Chondrocyte (in vitro differentiated cells): Measurements from ENCODE around the gene SPTLC3. TPM values are rescaled to one million over a fixed set of nuclear protein-coding genes. Genes with fewer than 3 reads are reported as not detected.

Source experiments
- DNase-seq: peaks from one replicate; pipeline ENCODE4 v3.0.0; 2021; ENCODE audit warnings: mixed read lengths, low spot score
- H3K27ac Mint-ChIP-seq: one replicate; pipeline ENCODE4 v1.8.0; 2021; ENCODE audit warnings: mild to moderate bottlenecking, moderate library complexity, mixed read lengths; ENCODE audit not compliant: unreplicated experiment
- H3K27me3 Mint-ChIP-seq: 2 replicates; pipeline ENCODE4 v1.8.0; 2021; ENCODE audit warnings: low read depth, mixed read lengths
- H3K36me3 Mint-ChIP-seq: 2 replicates; pipeline ENCODE4 v1.8.0; 2021; ENCODE audit warnings: low read depth, mixed read lengths
- H3K4me1 Mint-ChIP-seq: 2 replicates; pipeline ENCODE4 v1.8.0; 2021; ENCODE audit warnings: low read depth, mild to moderate bottlenecking, mixed read lengths
- H3K4me3 Mint-ChIP-seq: one replicate; pipeline ENCODE4 v1.8.0; 2021; ENCODE audit warnings: mild to moderate bottlenecking, moderate library complexity, mixed read lengths; ENCODE audit not compliant: unreplicated experiment
- H3K9me3 Mint-ChIP-seq: 2 replicates; pipeline ENCODE4 v1.8.0; 2021; ENCODE audit warnings: low read depth, mixed read lengths
- total RNA-seq: library from RNA; stranded (reverse); gene quantifications from 3 replicates; pipeline ENCODE4 v1.2.1, GENCODE V29; 2021
- TF ChIP-seq, protein P1 (sequence below): fragments of 200-600 bp; sonication (generic); IDR thresholded peaks from 2 replicates; pipeline ENCODE4 v1.5.0; 2021; ENCODE audit warnings: antibody characterized with exemption, mild to moderate bottlenecking, moderate library complexity

Gene SPTLC3
- total RNA-seq, 1 donor from 2014 or later: 5.0 TPM

DNA sequence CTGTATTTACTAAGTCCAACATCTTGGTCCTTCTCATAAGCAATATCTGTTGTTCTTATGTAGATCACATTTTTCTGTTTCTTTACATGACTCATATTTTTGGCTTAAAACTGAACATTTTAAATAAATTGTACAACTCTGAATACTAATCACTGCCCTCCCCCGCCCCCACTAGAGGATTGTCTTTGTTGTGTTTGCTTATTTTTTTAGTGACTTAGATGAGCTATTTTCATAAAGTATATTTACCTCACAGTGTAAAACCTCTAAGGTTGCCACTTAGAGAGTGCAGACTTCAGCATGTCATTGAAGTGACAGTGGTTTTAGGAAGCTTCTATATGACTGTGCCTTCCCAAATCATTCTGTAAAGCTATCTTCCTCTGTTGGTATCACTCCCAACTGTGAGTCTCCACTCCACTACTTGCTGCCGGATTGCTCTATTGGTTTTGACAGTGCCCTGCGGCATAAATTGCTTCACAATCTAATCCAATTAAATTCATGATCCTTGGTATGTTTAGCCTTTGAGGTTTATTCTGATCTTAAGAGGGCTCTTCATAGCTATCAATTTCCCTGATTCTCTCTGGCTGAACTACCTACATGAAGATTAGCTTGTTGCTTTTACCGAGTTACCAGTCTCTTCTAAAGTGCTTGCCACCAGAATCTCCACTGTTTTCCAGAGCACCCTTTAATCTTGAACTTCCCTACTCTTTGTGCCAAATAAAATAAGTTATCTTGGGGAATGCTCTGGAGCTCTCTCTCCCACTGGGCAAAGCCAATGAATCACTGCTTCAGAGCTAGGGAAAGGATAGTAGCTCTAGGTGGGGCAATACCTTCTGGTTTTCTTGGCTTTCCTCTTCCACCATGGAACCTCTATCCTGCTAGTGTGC, 33.0 kb downstream of the SPTLC3 start:
- Mint-ChIP-seq H3K4me3 (no peak overlapping the region), H3K4me1 (peaks cover 13% of the 10 kb centered on the region), H3K27ac (no peak overlapping the region), H3K27me3 (no peaks in the 10 kb centered on the region), H3K9me3 (peaks cover 4% of the 10 kb centered on the region), H3K36me3 (peaks cover 1% of the 10 kb centered on the region)
- DNase-seq: no peak
- TF ChIP-seq, protein P1, sequence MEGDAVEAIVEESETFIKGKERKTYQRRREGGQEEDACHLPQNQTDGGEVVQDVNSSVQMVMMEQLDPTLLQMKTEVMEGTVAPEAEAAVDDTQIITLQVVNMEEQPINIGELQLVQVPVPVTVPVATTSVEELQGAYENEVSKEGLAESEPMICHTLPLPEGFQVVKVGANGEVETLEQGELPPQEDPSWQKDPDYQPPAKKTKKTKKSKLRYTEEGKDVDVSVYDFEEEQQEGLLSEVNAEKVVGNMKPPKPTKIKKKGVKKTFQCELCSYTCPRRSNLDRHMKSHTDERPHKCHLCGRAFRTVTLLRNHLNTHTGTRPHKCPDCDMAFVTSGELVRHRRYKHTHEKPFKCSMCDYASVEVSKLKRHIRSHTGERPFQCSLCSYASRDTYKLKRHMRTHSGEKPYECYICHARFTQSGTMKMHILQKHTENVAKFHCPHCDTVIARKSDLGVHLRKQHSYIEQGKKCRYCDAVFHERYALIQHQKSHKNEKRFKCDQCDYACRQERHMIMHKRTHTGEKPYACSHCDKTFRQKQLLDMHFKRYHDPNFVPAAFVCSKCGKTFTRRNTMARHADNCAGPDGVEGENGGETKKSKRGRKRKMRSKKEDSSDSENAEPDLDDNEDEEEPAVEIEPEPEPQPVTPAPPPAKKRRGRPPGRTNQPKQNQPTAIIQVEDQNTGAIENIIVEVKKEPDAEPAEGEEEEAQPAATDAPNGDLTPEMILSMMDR: no peak

DNA sequence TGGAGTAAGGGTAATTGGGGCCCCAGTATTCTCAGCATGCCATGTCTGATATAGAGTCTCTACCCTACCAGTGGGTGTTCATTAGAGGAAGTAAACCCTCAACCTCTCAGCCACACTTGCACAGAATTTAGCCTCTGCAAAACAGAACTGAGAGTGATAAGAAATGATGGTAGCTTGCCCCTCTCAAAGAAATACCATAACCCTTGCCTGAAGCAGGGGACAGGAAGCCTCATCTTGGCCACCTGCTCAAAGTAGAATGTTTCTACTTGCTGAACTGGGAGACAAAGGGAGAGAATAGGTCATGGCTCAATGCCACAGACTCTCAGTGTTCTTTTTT, 33.7 kb downstream of the SPTLC3 start:
- Mint-ChIP-seq H3K4me3 (no peak overlapping the region), H3K27me3 (no peaks in the 10 kb centered on the region), H3K36me3 (peaks cover 1% of the 10 kb centered on the region), H3K27ac (no peak overlapping the region), H3K9me3 (no peaks in the 10 kb centered on the region), H3K4me1 (peaks cover 13% of the 10 kb centered on the region)
- TF ChIP-seq, protein P1: no peak
- no peak for DNase-seq

DNA sequence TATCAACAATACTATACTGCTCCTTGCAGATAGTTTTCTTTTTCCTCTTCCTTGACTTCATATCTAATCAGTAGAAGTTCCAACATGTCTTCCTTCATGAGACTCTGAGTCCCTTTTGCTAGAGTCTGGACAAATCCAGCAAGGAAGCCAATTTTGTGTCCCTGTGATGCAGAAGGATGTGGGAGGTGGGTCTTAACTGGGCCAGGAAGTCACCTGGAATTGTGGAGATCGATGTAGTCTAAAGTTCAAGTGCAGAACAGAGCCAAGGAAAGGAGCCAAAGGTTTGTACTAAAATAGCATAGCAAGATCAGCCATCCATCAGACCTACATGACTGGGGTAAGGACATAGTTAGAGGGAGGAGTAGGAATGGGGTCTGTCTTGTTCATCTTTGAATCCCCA, 37.6 kb downstream of the SPTLC3 start:
- H3K4me3 Mint-ChIP-seq: no peak overlapping the region
- DNase-seq: no peak
- H3K9me3 Mint-ChIP-seq: peaks cover 2% of the 10 kb centered on the region
- TF ChIP-seq, protein P1: no peak
- H3K27me3 Mint-ChIP-seq: no peaks in the 10 kb centered on the region
- peaks cover 12% of the 10 kb centered on the region for H3K4me1 Mint-ChIP-seq
- peaks cover 11% of the 10 kb centered on the region for H3K36me3 Mint-ChIP-seq
- H3K27ac Mint-ChIP-seq: no peak overlapping the region

DNA sequence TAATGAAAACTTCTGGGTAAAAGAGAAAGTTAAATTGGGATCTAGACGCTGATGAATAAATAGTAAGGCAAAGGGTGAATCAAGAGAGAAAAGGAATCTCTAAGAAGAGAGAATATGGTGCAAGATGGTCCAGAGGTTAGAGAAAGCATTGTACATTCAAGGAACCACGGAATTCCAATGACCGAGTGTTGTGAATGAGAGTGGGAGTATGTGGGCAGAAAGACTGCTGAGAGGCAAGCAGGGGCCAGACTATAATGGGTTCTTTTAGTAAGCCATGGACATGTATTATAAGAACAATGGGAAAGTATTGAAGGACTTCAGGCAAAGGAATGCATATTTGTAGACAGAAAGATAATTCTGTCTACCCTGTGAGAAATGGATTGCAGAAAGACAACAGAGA, 45.2 kb downstream of the SPTLC3 start:
- H3K9me3 Mint-ChIP-seq: peaks cover 2% of the 10 kb centered on the region
- DNase-seq: no peak
- TF ChIP-seq, protein P1: no peak
- no peak overlapping the region for H3K4me3 Mint-ChIP-seq
- peaks cover 12% of the 10 kb centered on the region for H3K36me3 Mint-ChIP-seq
- H3K27me3 Mint-ChIP-seq: no peaks in the 10 kb centered on the region
- no peaks in the 10 kb centered on the region for H3K4me1 Mint-ChIP-seq
- no peak overlapping the region for H3K27ac Mint-ChIP-seq

DNA sequence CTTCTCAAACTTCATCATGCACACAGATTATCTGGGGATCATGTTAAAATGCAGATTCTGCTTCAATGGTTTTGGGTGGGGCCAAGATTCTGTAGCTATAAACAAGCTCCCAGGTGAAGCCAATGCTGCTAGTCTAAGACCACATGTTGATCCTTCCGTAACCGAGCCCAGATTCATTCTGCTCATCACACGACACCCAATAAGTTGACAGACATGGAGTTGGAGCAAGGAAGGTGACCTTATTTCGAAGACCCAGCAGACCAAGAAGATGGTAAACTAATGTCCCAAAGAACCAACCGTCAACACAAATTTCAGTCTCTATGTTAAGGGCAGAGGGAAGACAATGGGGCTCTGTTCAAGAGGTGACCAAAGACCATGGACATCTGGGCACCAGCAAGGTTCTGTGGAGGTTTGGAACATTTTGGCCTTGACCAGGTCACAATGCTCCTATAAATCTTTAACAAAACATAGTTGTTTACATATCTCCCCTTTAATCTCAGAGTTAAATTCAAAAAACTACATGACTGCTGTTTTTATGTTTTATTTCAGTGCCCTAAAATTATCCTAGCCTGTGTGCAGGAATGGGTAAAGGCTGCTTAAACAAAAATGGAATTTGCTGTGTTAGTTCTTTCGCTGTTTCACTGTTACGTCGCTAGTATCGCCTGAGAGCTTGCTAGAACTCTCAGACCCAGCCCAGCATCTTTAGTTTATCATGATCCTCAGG, 50.1 kb downstream of the SPTLC3 start:
- TF ChIP-seq, protein P1: no peak
- no peaks in the 10 kb centered on the region for H3K36me3 Mint-ChIP-seq
- H3K27ac Mint-ChIP-seq: no peak overlapping the region
- no peak for DNase-seq
- no peak overlapping the region for H3K4me3 Mint-ChIP-seq
- H3K4me1 Mint-ChIP-seq: no peaks in the 10 kb centered on the region
- no peaks in the 10 kb centered on the region for H3K27me3 Mint-ChIP-seq
- no peaks in the 10 kb centered on the region for H3K9me3 Mint-ChIP-seq
